ENCODE results near the gene LLGL2.

LLGL2 gene

DNA sequence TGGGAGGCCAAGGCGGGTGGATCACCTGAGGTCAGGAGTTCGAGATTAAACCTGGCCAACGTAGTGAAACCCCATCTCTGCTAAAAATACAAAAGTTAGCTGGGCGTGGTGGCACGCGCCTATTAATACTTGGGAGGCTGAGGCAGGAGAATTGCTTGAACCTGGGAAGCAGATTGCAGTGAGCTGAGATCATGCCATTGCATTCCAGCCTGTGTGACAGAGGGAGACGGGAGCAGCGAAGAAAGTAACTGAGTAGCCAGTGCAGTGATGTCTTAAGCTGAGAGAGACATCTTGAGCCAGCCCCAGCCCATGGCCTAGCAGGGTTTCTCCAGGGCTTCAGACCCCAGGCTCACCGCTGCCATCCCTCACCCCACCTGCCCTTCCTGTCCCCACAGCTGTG lies 97.9 kb downstream of the LLGL2 start:
- TF ChIP-seq, protein P1, sequence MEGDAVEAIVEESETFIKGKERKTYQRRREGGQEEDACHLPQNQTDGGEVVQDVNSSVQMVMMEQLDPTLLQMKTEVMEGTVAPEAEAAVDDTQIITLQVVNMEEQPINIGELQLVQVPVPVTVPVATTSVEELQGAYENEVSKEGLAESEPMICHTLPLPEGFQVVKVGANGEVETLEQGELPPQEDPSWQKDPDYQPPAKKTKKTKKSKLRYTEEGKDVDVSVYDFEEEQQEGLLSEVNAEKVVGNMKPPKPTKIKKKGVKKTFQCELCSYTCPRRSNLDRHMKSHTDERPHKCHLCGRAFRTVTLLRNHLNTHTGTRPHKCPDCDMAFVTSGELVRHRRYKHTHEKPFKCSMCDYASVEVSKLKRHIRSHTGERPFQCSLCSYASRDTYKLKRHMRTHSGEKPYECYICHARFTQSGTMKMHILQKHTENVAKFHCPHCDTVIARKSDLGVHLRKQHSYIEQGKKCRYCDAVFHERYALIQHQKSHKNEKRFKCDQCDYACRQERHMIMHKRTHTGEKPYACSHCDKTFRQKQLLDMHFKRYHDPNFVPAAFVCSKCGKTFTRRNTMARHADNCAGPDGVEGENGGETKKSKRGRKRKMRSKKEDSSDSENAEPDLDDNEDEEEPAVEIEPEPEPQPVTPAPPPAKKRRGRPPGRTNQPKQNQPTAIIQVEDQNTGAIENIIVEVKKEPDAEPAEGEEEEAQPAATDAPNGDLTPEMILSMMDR (IDR thresholded peaks at IDR 0.05) = no peak
- no peak for TF ChIP-seq ZFX (IDR thresholded peaks at IDR 0.05; ENCODE audit: borderline replicate concordance)
- H3K27ac ChIP-seq = no peak overlapping the region

DNA sequence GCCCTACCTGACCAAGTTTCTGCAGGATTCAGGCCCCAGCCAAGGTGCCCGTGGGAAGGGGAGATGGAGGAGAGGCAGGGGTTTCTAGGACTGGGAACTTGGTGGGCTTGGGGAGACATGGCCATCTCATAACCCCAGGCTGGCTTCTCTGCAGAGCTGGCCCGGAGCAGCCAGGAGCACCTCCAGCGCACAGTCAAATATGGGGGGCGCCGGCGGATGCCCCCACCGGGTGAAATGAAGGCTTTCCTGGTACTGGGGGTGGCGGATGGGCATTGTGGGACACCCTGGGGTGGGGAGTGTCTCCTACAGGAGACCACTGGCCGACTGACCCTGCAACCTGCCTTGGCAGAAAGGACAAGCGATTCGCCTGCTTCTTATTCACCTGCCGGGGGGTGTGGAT lies 98.5 kb downstream of the LLGL2 start:
- TF ChIP-seq ZFX (IDR thresholded peaks at IDR 0.05; ENCODE audit: borderline replicate concordance) = no peak
- TF ChIP-seq, protein P1 (IDR thresholded peaks at IDR 0.05) = no peak
- H3K27ac ChIP-seq = no peak overlapping the region

All from 22Rv1 (cell line).